Measurements from ENCODE around the gene ERFE. TPM values are rescaled to one million over a fixed set of nuclear protein-coding genes. Genes with fewer than 3 reads are reported as not detected.

Gene ERFE
- polyA plus RNA-seq, 1 donor from 2014 or later, result not detected

DNA sequence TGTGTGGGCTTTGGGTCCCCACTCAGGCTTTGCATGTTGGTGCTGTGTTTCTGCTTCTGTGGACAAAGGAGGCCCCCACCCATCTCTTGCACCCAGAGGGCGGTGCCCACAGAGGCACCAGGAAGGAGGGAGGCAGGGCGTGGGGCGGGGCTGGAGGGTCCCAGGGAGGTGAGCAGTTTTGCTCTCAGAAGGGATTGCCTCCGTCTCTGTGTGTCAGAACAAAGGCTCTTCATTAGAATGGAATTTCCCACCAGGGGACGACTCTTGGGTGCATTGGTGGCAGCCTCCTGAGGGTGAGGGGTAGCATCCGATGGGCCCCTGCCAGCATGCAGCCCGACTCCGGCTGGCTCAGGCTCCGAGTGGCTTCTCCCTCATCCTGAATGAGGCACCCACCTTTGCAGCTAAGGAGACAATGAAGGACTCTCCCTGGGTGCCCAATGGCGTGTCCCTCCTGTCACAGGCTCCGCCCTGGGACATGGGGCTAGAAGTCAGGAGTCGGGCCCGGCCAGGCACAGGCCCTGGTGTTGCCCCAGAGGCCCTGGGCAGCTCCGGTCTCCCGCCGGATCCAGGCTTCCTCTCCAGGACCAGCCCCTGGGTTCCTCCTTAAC, 7.0 kb upstream of the ERFE start:
- H3F3A ChIP-seq (ENCODE audit: insufficient read depth, low read length, poor library complexity, severe bottlenecking), result no peaks in the 10 kb centered on the region
- no peaks in the 10 kb centered on the region for H3K36me3 ChIP-seq (ENCODE audit: insufficient read depth, low read length)
- no peak overlapping the region for H3K4me3 ChIP-seq (ENCODE audit: low read length)
- H3K9me3 ChIP-seq (ENCODE audit: low read length), result no peaks in the 10 kb centered on the region
- no peaks in the 10 kb centered on the region for H3K79me2 ChIP-seq (replicated peaks; ENCODE audit: insufficient read depth, low read length)
- H2AFZ ChIP-seq (ENCODE audit: low read depth, low read length), result no peak overlapping the region
- no peak overlapping the region for H3K4me2 ChIP-seq (ENCODE audit: low read length)
- H3K9ac ChIP-seq (ENCODE audit: low read length), result no peak overlapping the region
- H3K9me2 ChIP-seq (ENCODE audit: insufficient read depth, low read length), result no peaks in the 10 kb centered on the region
- TF ChIP-seq EP300 (conservative IDR thresholded peaks at IDR 0.05; ENCODE audit: poor library complexity, severe bottlenecking) (no peak), TAF1 (IDR thresholded peaks at IDR 0.05; ENCODE audit: low read depth) (no peak), RAD21 (conservative IDR thresholded peaks at IDR 0.05) (no peak), SMC3 (conservative IDR thresholded peaks at IDR 0.05; ENCODE audit: poor library complexity) (no peak), MXI1 (conservative IDR thresholded peaks at IDR 0.05; ENCODE audit: poor library complexity, severe bottlenecking) (no peak), EZH2 (IDR thresholded peaks at IDR 0.05; ENCODE audit: borderline replicate concordance, insufficient read depth, low read length, poor library complexity, severe bottlenecking) (no peak), POLR2AphosphoS5 (IDR thresholded peaks at IDR 0.05) (no peak)
- TF ChIP-seq, protein P1, sequence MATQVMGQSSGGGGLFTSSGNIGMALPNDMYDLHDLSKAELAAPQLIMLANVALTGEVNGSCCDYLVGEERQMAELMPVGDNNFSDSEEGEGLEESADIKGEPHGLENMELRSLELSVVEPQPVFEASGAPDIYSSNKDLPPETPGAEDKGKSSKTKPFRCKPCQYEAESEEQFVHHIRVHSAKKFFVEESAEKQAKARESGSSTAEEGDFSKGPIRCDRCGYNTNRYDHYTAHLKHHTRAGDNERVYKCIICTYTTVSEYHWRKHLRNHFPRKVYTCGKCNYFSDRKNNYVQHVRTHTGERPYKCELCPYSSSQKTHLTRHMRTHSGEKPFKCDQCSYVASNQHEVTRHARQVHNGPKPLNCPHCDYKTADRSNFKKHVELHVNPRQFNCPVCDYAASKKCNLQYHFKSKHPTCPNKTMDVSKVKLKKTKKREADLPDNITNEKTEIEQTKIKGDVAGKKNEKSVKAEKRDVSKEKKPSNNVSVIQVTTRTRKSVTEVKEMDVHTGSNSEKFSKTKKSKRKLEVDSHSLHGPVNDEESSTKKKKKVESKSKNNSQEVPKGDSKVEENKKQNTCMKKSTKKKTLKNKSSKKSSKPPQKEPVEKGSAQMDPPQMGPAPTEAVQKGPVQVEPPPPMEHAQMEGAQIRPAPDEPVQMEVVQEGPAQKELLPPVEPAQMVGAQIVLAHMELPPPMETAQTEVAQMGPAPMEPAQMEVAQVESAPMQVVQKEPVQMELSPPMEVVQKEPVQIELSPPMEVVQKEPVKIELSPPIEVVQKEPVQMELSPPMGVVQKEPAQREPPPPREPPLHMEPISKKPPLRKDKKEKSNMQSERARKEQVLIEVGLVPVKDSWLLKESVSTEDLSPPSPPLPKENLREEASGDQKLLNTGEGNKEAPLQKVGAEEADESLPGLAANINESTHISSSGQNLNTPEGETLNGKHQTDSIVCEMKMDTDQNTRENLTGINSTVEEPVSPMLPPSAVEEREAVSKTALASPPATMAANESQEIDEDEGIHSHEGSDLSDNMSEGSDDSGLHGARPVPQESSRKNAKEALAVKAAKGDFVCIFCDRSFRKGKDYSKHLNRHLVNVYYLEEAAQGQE (IDR thresholded peaks at IDR 0.05; ENCODE audit: borderline replicate concordance), result no peak
- TF ChIP-seq, protein P2, sequence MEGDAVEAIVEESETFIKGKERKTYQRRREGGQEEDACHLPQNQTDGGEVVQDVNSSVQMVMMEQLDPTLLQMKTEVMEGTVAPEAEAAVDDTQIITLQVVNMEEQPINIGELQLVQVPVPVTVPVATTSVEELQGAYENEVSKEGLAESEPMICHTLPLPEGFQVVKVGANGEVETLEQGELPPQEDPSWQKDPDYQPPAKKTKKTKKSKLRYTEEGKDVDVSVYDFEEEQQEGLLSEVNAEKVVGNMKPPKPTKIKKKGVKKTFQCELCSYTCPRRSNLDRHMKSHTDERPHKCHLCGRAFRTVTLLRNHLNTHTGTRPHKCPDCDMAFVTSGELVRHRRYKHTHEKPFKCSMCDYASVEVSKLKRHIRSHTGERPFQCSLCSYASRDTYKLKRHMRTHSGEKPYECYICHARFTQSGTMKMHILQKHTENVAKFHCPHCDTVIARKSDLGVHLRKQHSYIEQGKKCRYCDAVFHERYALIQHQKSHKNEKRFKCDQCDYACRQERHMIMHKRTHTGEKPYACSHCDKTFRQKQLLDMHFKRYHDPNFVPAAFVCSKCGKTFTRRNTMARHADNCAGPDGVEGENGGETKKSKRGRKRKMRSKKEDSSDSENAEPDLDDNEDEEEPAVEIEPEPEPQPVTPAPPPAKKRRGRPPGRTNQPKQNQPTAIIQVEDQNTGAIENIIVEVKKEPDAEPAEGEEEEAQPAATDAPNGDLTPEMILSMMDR (IDR thresholded peaks at IDR 0.05; ENCODE audit: poor library complexity, severe bottlenecking), result no peak
- H3K27ac ChIP-seq (ENCODE audit: low read length), result no peak overlapping the region
- no peaks in the 10 kb centered on the region for H3K27me3 ChIP-seq (ENCODE audit: insufficient read depth, low read depth, low read length)
- H4K20me1 ChIP-seq (ENCODE audit: insufficient read depth), result no peaks in the 10 kb centered on the region

DNA sequence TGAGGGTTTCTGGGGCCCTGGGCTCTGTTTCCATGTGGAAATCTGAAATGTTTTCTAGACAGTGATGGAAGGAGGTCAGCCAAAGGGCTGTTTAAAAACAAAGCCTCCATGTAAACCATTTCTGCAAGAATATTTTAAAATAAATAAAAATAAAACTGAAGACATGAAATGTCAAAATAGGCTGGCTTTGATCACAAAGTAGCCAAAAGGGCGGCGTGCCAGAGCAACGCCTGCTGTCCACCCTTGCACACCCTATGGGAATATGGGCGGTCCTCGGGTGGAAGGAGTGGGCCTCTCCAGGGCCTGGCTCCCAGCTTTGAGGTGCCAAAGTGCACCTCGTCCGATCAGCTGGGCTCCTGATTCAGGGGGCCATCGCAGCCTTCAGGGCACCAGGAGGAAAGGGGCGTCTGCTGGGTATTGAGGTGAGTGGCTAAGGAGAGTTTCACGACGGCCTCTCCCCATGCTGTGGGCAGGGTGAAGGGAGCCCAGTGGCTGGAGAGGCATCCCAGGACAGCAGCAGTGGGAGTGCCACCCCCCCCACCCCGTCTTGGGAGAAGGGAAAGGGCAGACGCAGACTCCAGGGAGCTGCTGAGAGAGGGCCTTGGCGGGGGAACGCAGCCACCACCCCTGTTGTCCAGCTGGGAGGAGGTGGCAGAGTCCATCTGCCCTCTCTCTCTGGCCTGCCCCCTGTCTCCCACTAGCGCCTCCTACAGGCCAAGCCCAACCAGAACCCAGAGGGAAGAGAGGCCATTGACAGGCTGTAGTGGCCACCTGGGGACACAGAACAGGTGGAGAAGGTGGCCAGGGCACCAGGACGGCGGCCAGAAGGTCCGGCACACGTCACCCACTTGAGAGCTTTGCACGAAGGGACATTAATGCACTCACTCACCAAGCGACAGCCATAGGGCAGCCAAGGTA, 5.7 kb upstream of the ERFE start:
- Histone ChIP-seq H3K9me3 (ENCODE audit: low read length) (no peaks in the 10 kb centered on the region), H3K27ac (ENCODE audit: low read length) (no peak overlapping the region), H3K79me2 (replicated peaks; ENCODE audit: insufficient read depth, low read length) (no peaks in the 10 kb centered on the region), H3K27me3 (ENCODE audit: insufficient read depth, low read depth, low read length) (no peaks in the 10 kb centered on the region), H2AFZ (ENCODE audit: low read depth, low read length) (no peak overlapping the region), H3K9ac (ENCODE audit: low read length) (no peak overlapping the region), H3F3A (ENCODE audit: insufficient read depth, low read length, poor library complexity, severe bottlenecking) (no peaks in the 10 kb centered on the region), H3K9me2 (ENCODE audit: insufficient read depth, low read length) (no peaks in the 10 kb centered on the region), H4K20me1 (ENCODE audit: insufficient read depth) (no peaks in the 10 kb centered on the region), H3K36me3 (ENCODE audit: insufficient read depth, low read length) (no peaks in the 10 kb centered on the region), H3K4me3 (ENCODE audit: low read length) (no peak overlapping the region), H3K4me2 (ENCODE audit: low read length) (no peak overlapping the region)
- no peak for TF ChIP-seq EP300 (conservative IDR thresholded peaks at IDR 0.05; ENCODE audit: poor library complexity, severe bottlenecking)
- no peak for TF ChIP-seq RAD21 (conservative IDR thresholded peaks at IDR 0.05)
- no peak for TF ChIP-seq EZH2 (IDR thresholded peaks at IDR 0.05; ENCODE audit: borderline replicate concordance, insufficient read depth, low read length, poor library complexity, severe bottlenecking)
- TF ChIP-seq, protein P2 (IDR thresholded peaks at IDR 0.05; ENCODE audit: poor library complexity, severe bottlenecking), result no peak
- TF ChIP-seq SMC3 (conservative IDR thresholded peaks at IDR 0.05; ENCODE audit: poor library complexity), result no peak
- TF ChIP-seq POLR2AphosphoS5 (IDR thresholded peaks at IDR 0.05), result no peak
- no peak for TF ChIP-seq TAF1 (IDR thresholded peaks at IDR 0.05; ENCODE audit: low read depth)
- TF ChIP-seq, protein P1 (IDR thresholded peaks at IDR 0.05; ENCODE audit: borderline replicate concordance), result no peak

Data from neural cell (in vitro differentiated cells).